DND-41 (cell line): ENCODE results near the gene ALOX5.

ENCODE experiments used
- ATAC-seq: fragments of 200-7000 bp; cut with Tn5 transposase; 3 replicates; pipeline ENCODE4 v1.9.1; 2021; ENCODE audit warnings: low read depth; ENCODE audit not compliant: insufficient read depth
- DNase-seq: peaks from one replicate; pipeline ENCODE4 v3.0.0-alpha.2; 2020
- H2AFZ ChIP-seq: 2 replicates; pipeline ENCODE4 v1.6.0; 2012; ENCODE audit warnings: low read depth, low read length
- H3K27ac ChIP-seq: 2 replicates; pipeline ENCODE4 v1.5.1; 2012; ENCODE audit warnings: low read length, inconsistent platforms
- H3K27me3 ChIP-seq: fragments of 200-600 bp; sonication (generic); 2 replicates; pipeline ENCODE4 v1.6.0; 2012; ENCODE audit warnings: low read length, mild to moderate bottlenecking, inconsistent platforms; ENCODE audit not compliant: insufficient read depth, poor library complexity
- H3K36me3 ChIP-seq: 2 replicates; pipeline ENCODE4 v1.5.1; 2012; ENCODE audit warnings: low read length, inconsistent platforms; ENCODE audit not compliant: insufficient read depth
- H3K4me1 ChIP-seq: 2 replicates; pipeline ENCODE4 v1.5.1; 2012; ENCODE audit warnings: mild to moderate bottlenecking, low read length; ENCODE audit not compliant: insufficient read depth
- H3K4me2 ChIP-seq: 2 replicates; pipeline ENCODE4 v1.6.0; 2012; ENCODE audit warnings: mild to moderate bottlenecking, moderate library complexity, low read length, inconsistent platforms; ENCODE audit not compliant: insufficient read depth
- H3K4me3 ChIP-seq, 2 experiments: fragments of 200-600 bp in 1 of 2; shearing (Covaris generic) in 1 of 2; 2 replicates each; pipeline ENCODE4 v1.5.1; 2012 to 2016; ENCODE audit warnings: inconsistent platforms in 2 of 2, low read length in 2 of 2, mild to moderate bottlenecking in 2 of 2, low read depth in 1 of 2, moderate library complexity in 1 of 2
- H3K79me2 ChIP-seq: 2 replicates; pipeline ENCODE4 v1.6.0; 2012; ENCODE audit warnings: low read length, inconsistent platforms; ENCODE audit not compliant: insufficient read depth
- H3K9ac ChIP-seq: 2 replicates; pipeline ENCODE4 v1.6.0; 2012; ENCODE audit warnings: low read depth, mild to moderate bottlenecking, inconsistent platforms, low read length, moderate library complexity
- H3K9me3 ChIP-seq: 2 replicates; pipeline ENCODE4 v1.5.1; 2012; ENCODE audit warnings: low read length, moderate library complexity, mild to moderate bottlenecking, inconsistent platforms; ENCODE audit not compliant: insufficient read depth, severe bottlenecking
- H4K20me1 ChIP-seq: 2 replicates; pipeline ENCODE4 v1.6.0; 2012; ENCODE audit warnings: low read length; ENCODE audit not compliant: insufficient read depth
- CTCF ChIP-seq: IDR thresholded peaks from 2 replicates; pipeline ENCODE4 v1.5.1; 2012; ENCODE audit warnings: borderline replicate concordance, low read length, moderate library complexity, mild to moderate bottlenecking; ENCODE audit not compliant: poor library complexity, severe bottlenecking; ENCODE audit errors: extremely low read depth
- EZH2 ChIP-seq: IDR thresholded peaks from 3 replicates; pipeline ENCODE4 v1.6.1; 2012; ENCODE audit warnings: borderline replicate concordance, low read depth, mild to moderate bottlenecking, moderate library complexity, low read length, inconsistent platforms; ENCODE audit not compliant: severe bottlenecking

The ALOX5 gene

GRCh38 chr10:45372251-45372951 lies 1.6 kb upstream of the ALOX5 start:
- no peak overlapping the region for H3K4me3 ChIP-seq
- H3K9me3 ChIP-seq = no peaks in the 10 kb centered on the region
- H2AFZ ChIP-seq = no peak overlapping the region
- DNase-seq = no peak
- no peak overlapping the region for H3K4me2 ChIP-seq
- H3K36me3 ChIP-seq = no peaks in the 10 kb centered on the region
- no peaks in the 10 kb centered on the region for H3K4me1 ChIP-seq
- no peak for ATAC-seq
- H4K20me1 ChIP-seq = no peaks in the 10 kb centered on the region
- no peak overlapping the region for H3K9ac ChIP-seq
- TF ChIP-seq CTCF (no peak), EZH2 (no peak)
- H3K27me3 ChIP-seq = no peaks in the 10 kb centered on the region
- no peaks in the 10 kb centered on the region for H3K79me2 ChIP-seq
- no peak overlapping the region for H3K27ac ChIP-seq

- no peaks in the 10 kb centered on the region for H3K79me2 ChIP-seq
- no peaks in the 10 kb centered on the region for H3K4me1 ChIP-seq
- H3K4me2 ChIP-seq = no peak overlapping the region
- H3K27ac ChIP-seq = no peak overlapping the region
- H2AFZ ChIP-seq = no peak overlapping the region
- no peak overlapping the region for H3K4me3 ChIP-seq
- no peaks in the 10 kb centered on the region for H3K9me3 ChIP-seq
- TF ChIP-seq CTCF (no peak), EZH2 (no peak)
- H3K9ac ChIP-seq = no peak overlapping the region
- H3K27me3 ChIP-seq = no peaks in the 10 kb centered on the region
- ATAC-seq (no peak), DNase-seq (no peak)
- no peaks in the 10 kb centered on the region for H3K36me3 ChIP-seq
- H4K20me1 ChIP-seq = no peaks in the 10 kb centered on the region
These were observed 927 bp upstream of the ALOX5 start for GRCh38 chr10:45373003-45373575.

GRCh38 chr10:45374350-45375052 lies 485 bp downstream of the ALOX5 start:
- Histone ChIP-seq H2AFZ (no peak overlapping the region), H3K36me3 (no peaks in the 10 kb centered on the region), H3K9ac (no peak overlapping the region), H3K79me2 (no peaks in the 10 kb centered on the region), H3K4me1 (no peaks in the 10 kb centered on the region), H4K20me1 (no peaks in the 10 kb centered on the region), H3K27me3 (no peaks in the 10 kb centered on the region), H3K27ac (no peak overlapping the region), H3K4me2 (no peak overlapping the region), H3K9me3 (no peaks in the 10 kb centered on the region), H3K4me3 (no peak overlapping the region)
- ATAC-seq (no peak), DNase-seq (no peak)
- no peak for TF ChIP-seq CTCF
- no peak for TF ChIP-seq EZH2
